ENCODE data around the gene LDHD. TPM values are rescaled to one million over a fixed set of nuclear protein-coding genes. Genes with fewer than 3 reads are reported as not detected.

The LDHD gene
- total RNA-seq, 2 donors from 2014 or later, result 28.8 to 65.6 TPM

DNA sequence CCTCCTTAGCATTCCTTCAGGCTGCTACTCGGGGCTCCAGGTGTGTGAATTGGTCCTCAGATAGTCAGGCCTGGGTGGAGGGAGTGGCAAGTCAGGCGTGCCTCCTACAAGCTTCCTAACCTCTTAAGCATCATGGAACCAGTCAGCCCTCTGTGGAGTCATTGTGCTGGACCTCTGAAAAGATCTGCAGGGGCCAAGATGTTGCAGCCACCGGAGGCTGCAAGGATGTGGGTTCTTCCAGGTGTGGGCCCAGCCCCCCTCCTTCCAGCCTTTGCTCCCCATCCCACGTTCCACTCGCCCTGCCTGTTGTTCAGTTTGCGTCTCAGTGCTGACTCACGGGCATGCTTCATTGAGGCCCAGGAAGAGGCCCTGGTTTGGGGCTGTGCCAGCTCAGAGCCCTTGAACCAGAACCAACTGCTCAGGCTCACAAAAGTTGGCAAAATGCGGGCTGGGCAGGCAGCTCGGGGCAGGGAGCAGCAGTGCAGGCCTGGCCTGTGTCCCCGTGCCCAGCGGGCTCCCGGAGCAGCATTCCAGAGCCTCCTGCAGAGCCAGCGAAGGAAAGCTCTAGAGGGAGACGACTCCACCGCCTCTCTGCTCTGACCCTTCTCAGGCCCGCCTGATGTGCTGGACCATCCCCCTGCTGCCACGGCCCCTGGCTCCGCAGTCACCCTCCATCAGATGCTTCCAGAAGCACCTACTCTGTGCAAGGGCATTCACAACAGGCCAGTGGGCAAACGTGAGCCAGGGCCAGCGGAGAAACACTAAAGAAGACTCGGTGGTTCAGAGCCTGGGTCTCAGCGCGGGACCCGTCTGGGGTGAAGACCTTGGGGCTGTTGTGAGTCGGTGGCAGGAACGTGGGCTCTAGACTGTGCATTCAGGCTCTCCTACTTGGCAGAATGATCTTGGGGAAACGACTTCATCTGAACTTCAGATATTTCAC, 7.5 kb downstream of the LDHD start:
- Histone ChIP-seq H3K4me1 (peaks cover 0 to 88% of the 10 kb centered on the region in 2 donors), H3K4me3 (peak overlapping the region in 1 of 2 donors; percentile 4), H3K27me3 (no peaks in the 10 kb centered on the region), H3K9me3 (no peaks in the 10 kb centered on the region), H3K27ac (peak overlapping the region; percentile 82 to 90), H3K36me3 (no peaks in the 10 kb centered on the region)
- TF ChIP-seq CTCF (IDR thresholded peaks at IDR 0.05), result no peak
- DNase-seq (ENCODE audit: low spot score), result peak; percentile 81

- no peak for TF ChIP-seq CTCF (IDR thresholded peaks at IDR 0.05)
- H3K4me1 ChIP-seq, result peaks cover 0 to 78% of the 10 kb centered on the region in 2 donors
- H3K27ac ChIP-seq, result no peak overlapping the region
- no peak overlapping the region for H3K4me3 ChIP-seq
- H3K27me3 ChIP-seq, result no peaks in the 10 kb centered on the region
- H3K9me3 ChIP-seq, result no peaks in the 10 kb centered on the region
- DNase-seq (ENCODE audit: low spot score), result no peak
- no peaks in the 10 kb centered on the region for H3K36me3 ChIP-seq
Observed at GRCh38 chr16:75107505-75107904, 9.1 kb downstream of the LDHD start.

DNA sequence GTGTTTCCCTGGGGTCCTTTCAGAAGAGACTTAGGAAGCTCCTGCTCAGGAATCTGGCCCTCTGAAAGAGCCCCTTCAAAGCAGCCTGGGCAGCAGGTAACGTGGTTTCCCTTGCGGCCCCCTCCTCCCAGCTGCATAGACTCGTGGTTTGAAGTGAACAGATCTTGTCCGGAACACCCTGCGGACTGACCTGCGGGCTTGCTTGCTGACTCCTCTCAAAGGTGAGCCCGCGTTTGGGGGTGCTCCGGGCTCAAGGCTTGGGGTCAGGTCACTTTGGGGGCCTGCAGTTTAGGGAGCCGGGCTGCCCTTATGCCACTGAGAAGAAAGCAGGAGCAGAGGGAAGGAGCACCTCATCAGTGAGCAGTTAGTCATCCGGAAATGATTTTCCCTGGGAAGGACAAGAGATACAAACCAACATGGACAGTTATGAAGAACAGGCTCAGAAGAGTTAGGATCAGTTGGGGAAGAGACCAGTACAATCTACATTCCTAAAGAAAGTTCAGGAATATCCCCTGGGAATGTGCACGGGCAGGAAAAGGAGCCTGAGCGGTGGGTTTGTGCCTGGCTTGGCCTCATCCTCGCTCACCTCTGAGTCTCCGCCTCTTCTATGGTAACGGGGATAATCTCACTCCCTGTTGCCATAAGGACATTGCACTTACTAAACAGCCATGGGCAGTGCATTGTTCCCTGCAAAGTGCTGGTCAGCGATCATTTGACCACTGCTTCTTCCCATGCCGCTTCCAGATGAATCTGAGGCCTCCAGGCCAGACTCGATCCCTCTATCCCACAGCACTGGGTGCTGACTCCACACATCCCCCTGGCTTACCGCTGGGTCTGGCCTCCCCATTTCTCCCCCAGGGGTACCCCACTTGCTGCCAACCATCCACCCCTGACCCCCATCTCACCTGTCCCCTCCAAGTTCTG, 10.0 kb downstream of the LDHD start:
- H3K4me3 ChIP-seq, result no peak overlapping the region
- no peak for TF ChIP-seq CTCF (IDR thresholded peaks at IDR 0.05)
- DNase-seq (ENCODE audit: low spot score), result no peak
- no peaks in the 10 kb centered on the region for H3K9me3 ChIP-seq
- H3K4me1 ChIP-seq, result peaks cover 0 to 69% of the 10 kb centered on the region in 2 donors
- peak overlapping the region; percentile 75 to 77 for H3K27ac ChIP-seq
- H3K36me3 ChIP-seq, result no peaks in the 10 kb centered on the region
- no peaks in the 10 kb centered on the region for H3K27me3 ChIP-seq

DNA sequence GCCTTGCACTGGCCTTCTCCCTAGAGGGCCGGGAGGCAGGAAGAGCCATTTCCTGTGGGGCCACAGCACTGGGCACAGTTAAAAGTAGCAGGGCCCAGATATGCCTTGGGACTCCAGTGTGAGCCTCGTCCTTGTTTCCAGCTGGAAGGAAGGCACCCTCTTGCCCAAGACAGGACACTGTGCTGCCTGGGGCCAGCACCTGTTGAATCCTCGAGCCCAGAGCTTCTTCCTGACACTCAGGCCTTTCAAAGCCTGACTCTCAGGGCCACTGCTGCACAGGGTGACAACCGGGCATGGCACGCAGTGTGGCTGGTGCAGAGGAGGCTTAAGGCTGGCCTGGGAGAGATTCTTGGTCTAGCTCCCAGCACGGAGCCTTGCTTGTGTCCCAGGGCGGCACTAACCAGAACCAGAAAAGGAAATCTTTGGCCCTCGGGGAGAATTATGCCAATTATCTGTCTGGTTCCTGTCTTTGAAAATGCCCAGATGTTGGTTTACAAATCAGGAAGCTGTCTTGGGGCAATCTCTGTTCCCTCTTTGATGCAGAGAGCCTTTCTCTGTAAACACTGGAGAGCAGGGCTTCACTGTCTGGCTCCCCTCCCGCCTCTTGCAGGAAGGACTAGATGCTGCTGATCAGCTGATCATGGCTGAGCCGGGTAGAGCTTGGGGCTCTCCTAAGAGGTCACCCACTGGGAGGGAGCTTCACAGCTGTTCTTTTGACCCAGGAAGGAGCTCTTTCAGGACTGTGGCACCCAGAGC, 11.1 kb downstream of the LDHD start:
- H3K9me3 ChIP-seq, result no peaks in the 10 kb centered on the region
- H3K27ac ChIP-seq, result peak overlapping the region; percentile 75 to 77
- DNase-seq (ENCODE audit: low spot score), result no peak
- no peak overlapping the region for H3K4me3 ChIP-seq
- no peak for TF ChIP-seq CTCF (IDR thresholded peaks at IDR 0.05)
- no peaks in the 10 kb centered on the region for H3K27me3 ChIP-seq
- H3K36me3 ChIP-seq, result no peaks in the 10 kb centered on the region
- peaks cover 0 to 58% of the 10 kb centered on the region in 2 donors for H3K4me1 ChIP-seq

DNA sequence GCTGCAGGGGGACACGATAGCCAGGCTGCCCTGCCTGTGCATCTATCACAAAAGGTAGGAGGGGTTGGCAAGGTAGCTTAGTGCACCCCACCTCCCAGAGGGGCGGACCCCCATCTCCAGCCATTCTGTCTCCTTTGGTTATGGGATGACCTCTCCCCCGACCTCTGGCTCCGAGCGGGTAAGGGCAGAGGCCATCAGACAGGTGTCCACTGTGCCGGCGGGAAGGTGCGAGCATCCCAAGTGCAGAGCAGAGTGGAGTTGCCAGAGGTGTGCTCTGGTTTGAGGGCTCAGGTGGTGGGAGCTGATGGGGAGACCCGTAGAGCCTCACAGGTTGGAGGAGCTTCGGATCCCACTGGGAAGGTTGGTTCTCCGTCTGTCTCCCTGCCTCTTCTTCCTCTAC, 11.7 kb downstream of the LDHD start:
- TF ChIP-seq CTCF (IDR thresholded peaks at IDR 0.05), result no peak

More for the DNA sequence above, 11.7 kb downstream of the LDHD start:
- peak overlapping the region; percentile 75 to 77 for H3K27ac ChIP-seq
- no peak for DNase-seq (ENCODE audit: low spot score)
- no peaks in the 10 kb centered on the region for H3K27me3 ChIP-seq
- no peaks in the 10 kb centered on the region for H3K36me3 ChIP-seq
- peaks cover 0 to 56% of the 10 kb centered on the region in 2 donors for H3K4me1 ChIP-seq
- H3K9me3 ChIP-seq, result no peaks in the 10 kb centered on the region
- no peak overlapping the region for H3K4me3 ChIP-seq

Measured in right atrium auricular region (tissue), 2 donors.